ENCODE data around the gene GMDS. TPM values are rescaled to one million over a fixed set of nuclear protein-coding genes. Genes with fewer than 3 reads are reported as not detected.

The GMDS gene
- total and polyA plus RNA-seq, 2 donors (not counting 1 experiment from before 2014, with no cell fraction given): 12.7 to 34.5 TPM

- Histone ChIP-seq H3K27me3 (ENCODE audit: control insufficient read depth, insufficient read depth, low read length) (peaks cover 4% of the 10 kb centered on the region), H3K4me2 (ENCODE audit: extremely low read depth, insufficient read depth, low read length) (no peak overlapping the region)
- DNase-seq (ENCODE audit: low read depth in 2 of 2): no peak
These were observed 654.2 kb downstream of the GMDS start for GRCh38 chr6:1591243-1591642.

GRCh38 chr6:1590580-1590979 is 654.8 kb downstream of the GMDS start:
- no peaks in the 10 kb centered on the region for H3K79me2 ChIP-seq (ENCODE audit: control insufficient read depth, insufficient read depth, low read length)
- no peak for TF ChIP-seq CTCF (conservative IDR thresholded peaks at IDR 0.05 in 1 of 2, IDR thresholded peaks at IDR 0.05 in 1 of 2; ENCODE audit: low read depth in 1 of 2, low read length in 2 of 2)
- TF ChIP-seq EZH2 (IDR thresholded peaks at IDR 0.05; ENCODE audit: low read length, missing control alignments): no peak
- H3K4me2 ChIP-seq (ENCODE audit: extremely low read depth, insufficient read depth, low read length): no peak overlapping the region
- no peaks in the 10 kb centered on the region for H3K9me3 ChIP-seq (ENCODE audit: control insufficient read depth, insufficient read depth, low read depth, low read length)
- no peaks in the 10 kb centered on the region for H3K36me3 ChIP-seq (ENCODE audit: control insufficient read depth, insufficient read depth, low read length)
- no peaks in the 10 kb centered on the region for H4K20me1 ChIP-seq (ENCODE audit: control insufficient read depth, extremely low read depth, insufficient read depth, low read length)
- H3K9ac ChIP-seq (ENCODE audit: insufficient read depth, low read length): no peak overlapping the region
- no peak for DNase-seq (ENCODE audit: low read depth in 2 of 2)
- H3K4me1 ChIP-seq (ENCODE audit: control insufficient read depth, extremely low read depth, insufficient read depth, low read length): no peaks in the 10 kb centered on the region
- no peak overlapping the region for H3K4me3 ChIP-seq (replicated peaks in 1 of 4; ENCODE audit: control extremely low read depth in 1 of 4, insufficient read depth in 1 of 4, low read depth in 3 of 4, low read length in 4 of 4)
- H3K27ac ChIP-seq (ENCODE audit: insufficient read depth, low read length): no peak overlapping the region
- H3K27me3 ChIP-seq (ENCODE audit: control insufficient read depth, insufficient read depth, low read length): peaks cover 4% of the 10 kb centered on the region
- no peak overlapping the region for H2AFZ ChIP-seq (ENCODE audit: low read length)

More at GRCh38 chr6:1591243-1591642, 654.2 kb downstream of the GMDS start:
- Histone ChIP-seq H3K4me3 (replicated peaks in 1 of 4; ENCODE audit: control extremely low read depth in 1 of 4, insufficient read depth in 1 of 4, low read depth in 3 of 4, low read length in 4 of 4) (no peak overlapping the region), H3K79me2 (ENCODE audit: control insufficient read depth, insufficient read depth, low read length) (no peaks in the 10 kb centered on the region), H3K9ac (ENCODE audit: insufficient read depth, low read length) (no peak overlapping the region), H3K27ac (ENCODE audit: insufficient read depth, low read length) (no peak overlapping the region), H3K9me3 (ENCODE audit: control insufficient read depth, insufficient read depth, low read depth, low read length) (no peaks in the 10 kb centered on the region), H2AFZ (ENCODE audit: low read length) (no peak overlapping the region), H4K20me1 (ENCODE audit: control insufficient read depth, extremely low read depth, insufficient read depth, low read length) (no peaks in the 10 kb centered on the region), H3K36me3 (ENCODE audit: control insufficient read depth, insufficient read depth, low read length) (no peaks in the 10 kb centered on the region), H3K4me1 (ENCODE audit: control insufficient read depth, extremely low read depth, insufficient read depth, low read length) (peaks cover 3% of the 10 kb centered on the region)
- TF ChIP-seq EZH2 (IDR thresholded peaks at IDR 0.05; ENCODE audit: low read length, missing control alignments) (no peak), CTCF (conservative IDR thresholded peaks at IDR 0.05 in 1 of 2, IDR thresholded peaks at IDR 0.05 in 1 of 2; ENCODE audit: low read depth in 1 of 2, low read length in 2 of 2) (no peak)

- TF ChIP-seq EZH2 (IDR thresholded peaks at IDR 0.05; ENCODE audit: low read length, missing control alignments): no peak
- no peak for TF ChIP-seq CTCF (conservative IDR thresholded peaks at IDR 0.05 in 1 of 2, IDR thresholded peaks at IDR 0.05 in 1 of 2; ENCODE audit: low read depth in 1 of 2, low read length in 2 of 2)
- H2AFZ ChIP-seq (ENCODE audit: low read length): no peak overlapping the region
- peaks cover 4% of the 10 kb centered on the region for H3K27me3 ChIP-seq (ENCODE audit: control insufficient read depth, insufficient read depth, low read length)
- no peak for DNase-seq (ENCODE audit: low read depth in 2 of 2)
- H3K4me1 ChIP-seq (ENCODE audit: control insufficient read depth, extremely low read depth, insufficient read depth, low read length): no peaks in the 10 kb centered on the region
- H3K4me2 ChIP-seq (ENCODE audit: extremely low read depth, insufficient read depth, low read length): no peak overlapping the region
- H3K4me3 ChIP-seq (replicated peaks in 1 of 4; ENCODE audit: control extremely low read depth in 1 of 4, insufficient read depth in 1 of 4, low read depth in 3 of 4, low read length in 4 of 4): no peak overlapping the region
- no peaks in the 10 kb centered on the region for H4K20me1 ChIP-seq (ENCODE audit: control insufficient read depth, extremely low read depth, insufficient read depth, low read length)
- H3K27ac ChIP-seq (ENCODE audit: insufficient read depth, low read length): no peak overlapping the region
- H3K79me2 ChIP-seq (ENCODE audit: control insufficient read depth, insufficient read depth, low read length): no peaks in the 10 kb centered on the region
- no peaks in the 10 kb centered on the region for H3K36me3 ChIP-seq (ENCODE audit: control insufficient read depth, insufficient read depth, low read length)
- H3K9me3 ChIP-seq (ENCODE audit: control insufficient read depth, insufficient read depth, low read depth, low read length): no peaks in the 10 kb centered on the region
- no peak overlapping the region for H3K9ac ChIP-seq (ENCODE audit: insufficient read depth, low read length)
These were observed 656.2 kb downstream of the GMDS start for GRCh38 chr6:1589208-1589607.

All from fibroblast of lung (primary cell).